GM12878 (cell line): Measurements from ENCODE around the gene ITGAD. TPM values are rescaled to one million over a fixed set of nuclear protein-coding genes. Genes with fewer than 3 reads are reported as not detected.

Source experiments
- ATF2 ChIP-seq: IDR thresholded peaks from 2 replicates; pipeline ENCODE4 v1.6.1; 2012; ENCODE audit warnings: low read length, inconsistent platforms
- BRCA1 ChIP-seq: IDR thresholded peaks from 2 replicates; pipeline ENCODE4 v1.6.1; 2011; ENCODE audit warnings: low read depth, low read length, improper control_type of control experiment
- CBFB ChIP-seq: IDR thresholded peaks from 2 replicates; pipeline ENCODE4 v1.6.1; 2016; ENCODE audit warnings: antibody characterized with exemption, low read depth
- CBX3 ChIP-seq: fragments of 200-600 bp; sonication (generic); IDR thresholded peaks from 2 replicates; pipeline ENCODE4 v1.6.1; 2016; ENCODE audit warnings: low read depth, borderline replicate concordance
- CEBPB ChIP-seq, 2 experiments: fragments of 150-350 bp in 1 of 2; IDR thresholded peaks; 2 replicates each; pipeline ENCODE4 v1.6.1; 2012 to 2014; ENCODE audit warnings: low read depth in 2 of 2, low read length in 2 of 2, borderline replicate concordance in 1 of 2, inconsistent platforms in 1 of 2
- ELK1 ChIP-seq: IDR thresholded peaks from 2 replicates; pipeline ENCODE4 v1.6.1; 2012; ENCODE audit warnings: low read depth, low read length, improper control_type of control experiment
- EZH2 ChIP-seq: IDR thresholded peaks from 2 replicates; pipeline ENCODE4 v1.6.1; 2012; ENCODE audit warnings: low read depth, mild to moderate bottlenecking, control low read depth, inconsistent platforms, low read length, borderline replicate concordance; ENCODE audit not compliant: control insufficient read depth
- FOXK2 ChIP-seq: fragments of 450-650 bp; IDR thresholded peaks from 2 replicates; pipeline ENCODE4 v1.6.1; 2017; ENCODE audit warnings: mild to moderate bottlenecking, moderate library complexity
- FOXM1 ChIP-seq: IDR thresholded peaks from 2 replicates; pipeline ENCODE4 v1.6.1; 2012; ENCODE audit warnings: low read depth, mild to moderate bottlenecking, inconsistent platforms, low read length, moderate library complexity
- MTA2 ChIP-seq: fragments of 450-650 bp; IDR thresholded peaks from 2 replicates; pipeline ENCODE4 v1.6.1; 2016; ENCODE audit warnings: low read depth, mild to moderate bottlenecking, moderate library complexity
- NR2C1 ChIP-seq: fragments of 450-650 bp; IDR thresholded peaks from 2 replicates; pipeline ENCODE4 v1.6.1; 2017; ENCODE audit warnings: antibody characterized with exemption, mild to moderate bottlenecking, moderate library complexity
- PRDM15 ChIP-seq: fragments of 450-650 bp; formaldehyde crosslinking; IDR thresholded peaks from 2 replicates; pipeline ENCODE4 v1.4.0; 2020; ENCODE audit warnings: mild to moderate bottlenecking, moderate library complexity
- RUNX3 ChIP-seq: IDR thresholded peaks from 2 replicates; pipeline ENCODE4 v1.6.1; 2012; ENCODE audit warnings: low read length, inconsistent platforms
- SKIL ChIP-seq: fragments of 450-650 bp; IDR thresholded peaks from 2 replicates; pipeline ENCODE4 v1.6.1; 2017; ENCODE audit warnings: mild to moderate bottlenecking, low read depth, inconsistent platforms; ENCODE audit not compliant: poor library complexity, severe bottlenecking
- SMAD5 ChIP-seq: IDR thresholded peaks from 2 replicates; pipeline ENCODE4 v1.6.1; 2016; ENCODE audit warnings: antibody characterized with exemption, low read depth
- YY1 ChIP-seq: IDR thresholded peaks from 2 replicates; pipeline ENCODE4 v1.6.1; 2011; ENCODE audit warnings: low read depth, mild to moderate bottlenecking, low read length
- ZBTB11 ChIP-seq: fragments of 450-650 bp; formaldehyde crosslinking; IDR thresholded peaks from 2 replicates; pipeline ENCODE4 v1.5.0; 2022; ENCODE audit warnings: mild to moderate bottlenecking, missing genetic modification characterization
- ZNF217 ChIP-seq: fragments of 450-650 bp; IDR thresholded peaks from 2 replicates; pipeline ENCODE4 v1.6.1; 2017; ENCODE audit warnings: antibody characterized with exemption, mild to moderate bottlenecking
- ZNF274 ChIP-seq: IDR thresholded peaks from one replicate; pipeline ENCODE4 v1.8.0; 2011; ENCODE audit not compliant: insufficient read length, insufficient read depth
- ZSCAN29 ChIP-seq: fragments of 450-650 bp; IDR thresholded peaks from 2 replicates; pipeline ENCODE4 v1.6.1; 2017; ENCODE audit warnings: mild to moderate bottlenecking, moderate library complexity
- polyA plus RNA-seq, 11 experiments: library from polyadenylated mRNA; depleted of rRNA in 4 of 11; unstranded in 6 of 11; stranded (reverse) in 5 of 11; fragments of >200 nt; fragmentation: Nextera tagmentation in 4 of 11; fragmentation: Illumina TruSeq in 1 of 11; extraction: Ambion mirVana in 4 of 11; extraction: Trizol in 1 of 11; gene quantifications; 1 replicate in 1 of 11; 2 replicates in 10 of 11; pipeline versions ENCODE4 v1.2.1 to v1.2.3, GENCODE V29; 2011 to 2016; ENCODE audit warnings: inconsistent platforms in 2 of 11, missing spikeins in 2 of 11, low read depth in 1 of 11
- total RNA-seq, 4 experiments: library from RNA; depleted of rRNA in 3 of 4; stranded (reverse); fragments of >200 nt in 3 of 4; fragmentation: Illumina TruSeq in 1 of 4; extraction: Trizol in 1 of 4; gene quantifications; 2 replicates each; pipeline versions ENCODE4 v1.2.1 to v1.2.3, GENCODE V29; 2013 to 2021

Gene ITGAD
- total and polyA plus RNA-seq, 10 of the 15 experiments (the other 5 are each of a cell fraction or from before 2014, with no cell fraction given), result 0.29 to 4.0 (median 1.2) TPM

GRCh38 chr16:31344712-31345111 lies 48.4 kb upstream of the ITGAD start (continued):
- TF ChIP-seq PRDM15 (CRISPR knock-in tag) (no peak), RUNX3 (peak; percentile 98), MTA2 (peak; percentile 87), ZBTB11 (CRISPR knock-in tag) (no peak), CEBPB (IDR thresholded peaks at IDR 0.05; ENCODE audit: borderline replicate concordance in 1 of 2, low read depth in 2 of 2, low read length in 2 of 2) (no peak), CBX3 (no peak), SKIL (peak; percentile 82), ZSCAN29 (no peak), FOXK2 (no peak), CBFB (peak; percentile 80), BRCA1 (no peak), ZNF217 (peak; percentile 75; the same call in 1 of the 2 replicates), ELK1 (no peak), EZH2 (no peak), SMAD5 (no peak), ZNF274 (no peak), NR2C1 (peak; percentile 73), ATF2 (peak; percentile 78), YY1 (peak; percentile 72), FOXM1 (peak; percentile 75; the same call in 1 of the 2 replicates)
